ENCODE data around the gene SPAG16. TPM values are rescaled to one million over a fixed set of nuclear protein-coding genes. Genes with fewer than 3 reads are reported as not detected.

Gene SPAG16
- total RNA-seq, 1 donor from 2014 or later, result 16.7 TPM

DNA sequence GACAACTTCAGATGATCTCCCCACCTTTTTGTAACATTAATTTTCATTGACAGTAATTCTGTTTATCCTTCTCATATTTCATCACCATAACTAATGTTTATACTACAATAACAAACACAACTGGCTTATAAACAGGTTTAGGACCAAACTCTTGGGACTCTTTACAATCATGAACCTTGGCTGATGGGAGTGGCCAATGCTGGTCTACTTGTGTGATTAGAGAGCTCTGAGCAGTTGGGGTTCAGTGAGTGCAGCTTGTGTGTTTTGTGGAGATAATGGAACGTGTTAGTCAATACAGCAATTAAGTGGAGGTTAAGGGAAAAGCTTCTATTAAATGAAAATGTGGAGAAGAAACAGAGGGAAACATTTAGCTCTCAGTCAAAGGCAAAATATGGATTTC lies 207.1 kb downstream of the SPAG16 start:
- Histone ChIP-seq H3K79me2 (ENCODE audit: insufficient read depth, low read length) (no peaks in the 10 kb centered on the region), H4K20me1 (ENCODE audit: insufficient read depth, low read length) (no peaks in the 10 kb centered on the region), H3K4me2 (ENCODE audit: low read length) (no peak overlapping the region), H3K4me1 (ENCODE audit: insufficient read depth, low read length) (no peaks in the 10 kb centered on the region), H3K27me3 (ENCODE audit: insufficient read depth, low read length) (no peaks in the 10 kb centered on the region), H3K27ac (ENCODE audit: low read depth, low read length) (no peak overlapping the region), H3K4me3 (ENCODE audit: insufficient read depth, low read depth, low read length) (no peak overlapping the region), H3K9me3 (ENCODE audit: insufficient read depth, low read depth, low read length) (no peaks in the 10 kb centered on the region), H3K9ac (ENCODE audit: low read length) (no peak overlapping the region), H3K36me3 (ENCODE audit: insufficient read depth, low read length) (no peaks in the 10 kb centered on the region), H2AFZ (ENCODE audit: low read depth, low read length) (no peak overlapping the region)
- H3K27me3 Mint-ChIP-seq (ENCODE audit: low read depth, unreplicated experiment), result no peaks in the 10 kb centered on the region
- no peak overlapping the region for H3K27ac Mint-ChIP-seq (ENCODE audit: unreplicated experiment)
- TF ChIP-seq EZH2 (IDR thresholded peaks at IDR 0.05; ENCODE audit: insufficient read depth, low read length) (no peak), CTCF (IDR thresholded peaks at IDR 0.05; ENCODE audit: insufficient read depth, low read depth, low read length) (no peak)
- H3K9me3 Mint-ChIP-seq (ENCODE audit: unreplicated experiment), result no peaks in the 10 kb centered on the region
- DNase-seq (ENCODE audit: low read depth), result no peak
- no peak overlapping the region for H3K4me3 Mint-ChIP-seq (ENCODE audit: unreplicated experiment)
- no peak for FAIRE-seq
- H3K4me1 Mint-ChIP-seq (ENCODE audit: low read depth, unreplicated experiment), result no peaks in the 10 kb centered on the region
- no peaks in the 10 kb centered on the region for H3K36me3 Mint-ChIP-seq (ENCODE audit: low read depth, unreplicated experiment)

GRCh38 chr2:213496226-213496625 lies 212.0 kb downstream of the SPAG16 start:
- no peak overlapping the region for H2AFZ ChIP-seq (ENCODE audit: low read depth, low read length)
- FAIRE-seq (no peak), DNase-seq (ENCODE audit: low read depth) (no peak)
- TF ChIP-seq EZH2 (IDR thresholded peaks at IDR 0.05; ENCODE audit: insufficient read depth, low read length) (no peak), CTCF (IDR thresholded peaks at IDR 0.05; ENCODE audit: insufficient read depth, low read depth, low read length) (no peak)
- no peak overlapping the region for H3K4me3 ChIP-seq (ENCODE audit: insufficient read depth, low read depth, low read length)
- no peaks in the 10 kb centered on the region for H3K9me3 ChIP-seq (ENCODE audit: insufficient read depth, low read depth, low read length)
- H3K27me3 ChIP-seq (ENCODE audit: insufficient read depth, low read length), result no peaks in the 10 kb centered on the region
- Mint-ChIP-seq H3K36me3 (ENCODE audit: low read depth, unreplicated experiment) (no peaks in the 10 kb centered on the region), H3K4me3 (ENCODE audit: unreplicated experiment) (no peak overlapping the region), H3K27ac (ENCODE audit: unreplicated experiment) (no peak overlapping the region), H3K4me1 (ENCODE audit: low read depth, unreplicated experiment) (peaks cover 2% of the 10 kb centered on the region), H3K9me3 (ENCODE audit: unreplicated experiment) (no peaks in the 10 kb centered on the region), H3K27me3 (ENCODE audit: low read depth, unreplicated experiment) (no peaks in the 10 kb centered on the region)
- H3K27ac ChIP-seq (ENCODE audit: low read depth, low read length), result no peak overlapping the region
- H3K79me2 ChIP-seq (ENCODE audit: insufficient read depth, low read length), result no peaks in the 10 kb centered on the region
- no peak overlapping the region for H3K4me2 ChIP-seq (ENCODE audit: low read length)
- no peaks in the 10 kb centered on the region for H3K4me1 ChIP-seq (ENCODE audit: insufficient read depth, low read length)
- no peaks in the 10 kb centered on the region for H3K36me3 ChIP-seq (ENCODE audit: insufficient read depth, low read length)
- H4K20me1 ChIP-seq (ENCODE audit: insufficient read depth, low read length), result no peaks in the 10 kb centered on the region
- no peak overlapping the region for H3K9ac ChIP-seq (ENCODE audit: low read length)

DNA sequence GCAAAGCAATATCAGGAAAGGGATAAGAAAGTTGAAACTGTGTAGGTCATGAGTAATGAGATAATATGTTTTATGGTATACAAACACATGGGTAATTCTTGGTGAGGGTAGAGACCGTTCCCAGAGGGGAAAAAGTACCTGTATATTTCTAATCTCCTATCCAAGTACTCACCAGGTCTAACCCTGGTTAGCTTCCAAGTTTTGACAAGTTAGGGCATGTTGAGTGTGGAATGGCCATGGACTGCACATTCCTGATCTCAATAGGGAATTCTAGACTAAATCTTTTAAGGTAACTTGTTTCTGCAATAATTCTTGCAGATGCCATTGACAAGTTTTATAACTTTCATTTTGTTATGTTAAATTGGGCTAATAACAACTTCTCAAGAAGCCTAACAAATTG lies 216.6 kb downstream of the SPAG16 start:
- no peak overlapping the region for H3K4me3 ChIP-seq (ENCODE audit: insufficient read depth, low read depth, low read length)
- FAIRE-seq (no peak), DNase-seq (ENCODE audit: low read depth) (no peak)
- no peak overlapping the region for H3K4me3 Mint-ChIP-seq (ENCODE audit: unreplicated experiment)
- no peaks in the 10 kb centered on the region for H3K36me3 Mint-ChIP-seq (ENCODE audit: low read depth, unreplicated experiment)
- no peaks in the 10 kb centered on the region for H3K9me3 ChIP-seq (ENCODE audit: insufficient read depth, low read depth, low read length)
- H4K20me1 ChIP-seq (ENCODE audit: insufficient read depth, low read length), result no peaks in the 10 kb centered on the region
- no peaks in the 10 kb centered on the region for H3K27me3 Mint-ChIP-seq (ENCODE audit: low read depth, unreplicated experiment)
- H3K9me3 Mint-ChIP-seq (ENCODE audit: unreplicated experiment), result no peaks in the 10 kb centered on the region
- no peaks in the 10 kb centered on the region for H3K4me1 ChIP-seq (ENCODE audit: insufficient read depth, low read length)
- H2AFZ ChIP-seq (ENCODE audit: low read depth, low read length), result no peak overlapping the region
- H3K79me2 ChIP-seq (ENCODE audit: insufficient read depth, low read length), result no peaks in the 10 kb centered on the region
- H3K4me1 Mint-ChIP-seq (ENCODE audit: low read depth, unreplicated experiment), result peaks cover 2% of the 10 kb centered on the region
- H3K27ac ChIP-seq (ENCODE audit: low read depth, low read length), result no peak overlapping the region
- H3K27me3 ChIP-seq (ENCODE audit: insufficient read depth, low read length), result no peaks in the 10 kb centered on the region
- no peak overlapping the region for H3K4me2 ChIP-seq (ENCODE audit: low read length)
- no peaks in the 10 kb centered on the region for H3K36me3 ChIP-seq (ENCODE audit: insufficient read depth, low read length)
- no peak overlapping the region for H3K9ac ChIP-seq (ENCODE audit: low read length)
- TF ChIP-seq EZH2 (IDR thresholded peaks at IDR 0.05; ENCODE audit: insufficient read depth, low read length) (no peak), CTCF (IDR thresholded peaks at IDR 0.05; ENCODE audit: insufficient read depth, low read depth, low read length) (no peak)
- H3K27ac Mint-ChIP-seq (ENCODE audit: unreplicated experiment), result peak overlapping the region; percentile 41

All from astrocyte (in vitro differentiated cells and primary cell).